OCI-LY1 (cell line): ENCODE measurements around the gene ATXN3.

Source experiments
- EZH2 ChIP-seq: fragments of 200-600 bp; sonication (generic), shearing (Covaris generic); IDR thresholded peaks from 2 replicates; pipeline ENCODE4 v1.8.0; 2017; ENCODE audit warnings: borderline replicate concordance, mixed run types, mild to moderate bottlenecking, antibody characterized with exemption, low read length, moderate library complexity, mixed read lengths
- TF ChIP-seq, protein P1 (sequence below): fragments of 200-600 bp; sonication (generic), shearing (Covaris generic); IDR thresholded peaks from 2 replicates; pipeline ENCODE4 v1.5.1; 2017; ENCODE audit warnings: mild to moderate bottlenecking, antibody characterized with exemption, low read length, moderate library complexity, mixed read lengths

DNA sequence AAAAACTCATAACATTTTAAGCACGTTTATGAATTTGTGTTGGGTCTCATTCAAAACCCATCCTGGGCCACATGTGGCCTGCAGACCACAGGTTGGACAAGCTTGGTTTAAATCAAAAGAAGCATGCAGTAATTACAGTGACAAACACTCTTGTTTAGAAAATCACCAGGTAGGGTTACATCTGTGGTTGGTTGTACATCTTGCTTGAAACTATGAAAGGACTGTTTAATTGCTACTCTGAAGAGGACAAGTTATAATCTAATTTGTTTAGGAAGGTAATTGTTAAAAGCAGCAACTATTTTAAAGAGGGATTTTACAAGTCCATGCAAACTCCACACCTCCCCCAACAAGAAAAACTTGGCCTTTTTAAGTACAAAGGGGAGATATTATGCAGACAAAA lies 70.5 kb downstream of the ATXN3 start:
- TF ChIP-seq, protein P1, sequence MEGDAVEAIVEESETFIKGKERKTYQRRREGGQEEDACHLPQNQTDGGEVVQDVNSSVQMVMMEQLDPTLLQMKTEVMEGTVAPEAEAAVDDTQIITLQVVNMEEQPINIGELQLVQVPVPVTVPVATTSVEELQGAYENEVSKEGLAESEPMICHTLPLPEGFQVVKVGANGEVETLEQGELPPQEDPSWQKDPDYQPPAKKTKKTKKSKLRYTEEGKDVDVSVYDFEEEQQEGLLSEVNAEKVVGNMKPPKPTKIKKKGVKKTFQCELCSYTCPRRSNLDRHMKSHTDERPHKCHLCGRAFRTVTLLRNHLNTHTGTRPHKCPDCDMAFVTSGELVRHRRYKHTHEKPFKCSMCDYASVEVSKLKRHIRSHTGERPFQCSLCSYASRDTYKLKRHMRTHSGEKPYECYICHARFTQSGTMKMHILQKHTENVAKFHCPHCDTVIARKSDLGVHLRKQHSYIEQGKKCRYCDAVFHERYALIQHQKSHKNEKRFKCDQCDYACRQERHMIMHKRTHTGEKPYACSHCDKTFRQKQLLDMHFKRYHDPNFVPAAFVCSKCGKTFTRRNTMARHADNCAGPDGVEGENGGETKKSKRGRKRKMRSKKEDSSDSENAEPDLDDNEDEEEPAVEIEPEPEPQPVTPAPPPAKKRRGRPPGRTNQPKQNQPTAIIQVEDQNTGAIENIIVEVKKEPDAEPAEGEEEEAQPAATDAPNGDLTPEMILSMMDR, result no peak
- TF ChIP-seq EZH2, result no peak
